ENCODE data around the gene FAM110C. TPM values are rescaled to one million over a fixed set of nuclear protein-coding genes. Genes with fewer than 3 reads are reported as not detected.
"Not testable (repeated sequence)": the region's sequence is repeated elsewhere in the genome, so short reads cannot be mapped to it uniquely, and the experiment has no call there.

Gene FAM110C
- total and polyA plus RNA-seq, 2 donors (not counting 1 experiment from before 2014, with no cell fraction given): not detected

DNA sequence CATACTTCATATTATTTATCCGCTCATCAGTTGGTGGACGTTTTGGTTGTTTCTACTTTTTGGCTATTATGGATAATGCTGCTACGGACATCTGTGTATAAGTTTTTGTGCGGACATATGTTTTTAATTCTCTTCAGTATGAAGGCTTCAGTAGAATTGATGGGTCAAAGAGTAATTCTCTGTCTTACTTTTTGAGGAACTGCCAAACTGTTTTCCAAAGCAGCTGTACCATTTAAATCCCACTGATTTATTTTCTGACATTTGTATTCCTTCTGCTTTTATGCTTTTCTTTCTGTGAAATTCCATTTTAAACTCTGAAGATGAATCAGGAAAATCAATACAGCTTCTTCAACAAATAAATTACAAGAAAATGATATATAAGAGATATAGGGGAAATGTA, 20.8 kb downstream of the FAM110C start:
- TF ChIP-seq EZH2 (IDR thresholded peaks at IDR 0.05; ENCODE audit: low read length, missing control alignments): no peak
- TF ChIP-seq, protein P1, sequence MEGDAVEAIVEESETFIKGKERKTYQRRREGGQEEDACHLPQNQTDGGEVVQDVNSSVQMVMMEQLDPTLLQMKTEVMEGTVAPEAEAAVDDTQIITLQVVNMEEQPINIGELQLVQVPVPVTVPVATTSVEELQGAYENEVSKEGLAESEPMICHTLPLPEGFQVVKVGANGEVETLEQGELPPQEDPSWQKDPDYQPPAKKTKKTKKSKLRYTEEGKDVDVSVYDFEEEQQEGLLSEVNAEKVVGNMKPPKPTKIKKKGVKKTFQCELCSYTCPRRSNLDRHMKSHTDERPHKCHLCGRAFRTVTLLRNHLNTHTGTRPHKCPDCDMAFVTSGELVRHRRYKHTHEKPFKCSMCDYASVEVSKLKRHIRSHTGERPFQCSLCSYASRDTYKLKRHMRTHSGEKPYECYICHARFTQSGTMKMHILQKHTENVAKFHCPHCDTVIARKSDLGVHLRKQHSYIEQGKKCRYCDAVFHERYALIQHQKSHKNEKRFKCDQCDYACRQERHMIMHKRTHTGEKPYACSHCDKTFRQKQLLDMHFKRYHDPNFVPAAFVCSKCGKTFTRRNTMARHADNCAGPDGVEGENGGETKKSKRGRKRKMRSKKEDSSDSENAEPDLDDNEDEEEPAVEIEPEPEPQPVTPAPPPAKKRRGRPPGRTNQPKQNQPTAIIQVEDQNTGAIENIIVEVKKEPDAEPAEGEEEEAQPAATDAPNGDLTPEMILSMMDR (conservative IDR thresholded peaks at IDR 0.05 in 1 of 2, IDR thresholded peaks at IDR 0.05 in 1 of 2; ENCODE audit: low read depth in 1 of 2, low read length in 2 of 2): no peak
- no peaks in the 10 kb centered on the region for H3K36me3 ChIP-seq (ENCODE audit: control insufficient read depth, insufficient read depth, low read length)
- H3K9ac ChIP-seq (ENCODE audit: insufficient read depth, low read length): no peak overlapping the region
- H3K79me2 ChIP-seq (ENCODE audit: control insufficient read depth, insufficient read depth, low read length): no peaks in the 10 kb centered on the region
- H3K27me3 ChIP-seq (ENCODE audit: control insufficient read depth, insufficient read depth, low read length): no peaks in the 10 kb centered on the region
- H3K9me3 ChIP-seq (ENCODE audit: control insufficient read depth, insufficient read depth, low read depth, low read length): no peaks in the 10 kb centered on the region
- H3K4me3 ChIP-seq (replicated peaks in 1 of 4; ENCODE audit: control extremely low read depth in 1 of 4, insufficient read depth in 1 of 4, low read depth in 3 of 4, low read length in 4 of 4): no peak overlapping the region
- no peaks in the 10 kb centered on the region for H4K20me1 ChIP-seq (ENCODE audit: control insufficient read depth, extremely low read depth, insufficient read depth, low read length)
- no peak overlapping the region for H3K27ac ChIP-seq (ENCODE audit: insufficient read depth, low read length)
- H3K4me1 ChIP-seq (ENCODE audit: control insufficient read depth, extremely low read depth, insufficient read depth, low read length): no peaks in the 10 kb centered on the region
- DNase-seq (ENCODE audit: low read depth in 2 of 2): no peak
- H2AFZ ChIP-seq (ENCODE audit: low read length): no peak overlapping the region
- H3K4me2 ChIP-seq (ENCODE audit: extremely low read depth, insufficient read depth, low read length): no peak overlapping the region

GRCh38 chr2:24591-24990, 21.7 kb downstream of the FAM110C start:
- H3K27ac ChIP-seq (ENCODE audit: insufficient read depth, low read length); H4K20me1 ChIP-seq (ENCODE audit: control insufficient read depth, extremely low read depth, insufficient read depth, low read length); H3K79me2 ChIP-seq (ENCODE audit: control insufficient read depth, insufficient read depth, low read length); H3K4me3 ChIP-seq (replicated peaks in 1 of 4; ENCODE audit: control extremely low read depth in 1 of 4, insufficient read depth in 1 of 4, low read depth in 3 of 4, low read length in 4 of 4); H3K27me3 ChIP-seq (ENCODE audit: control insufficient read depth, insufficient read depth, low read length); H3K9me3 ChIP-seq (ENCODE audit: control insufficient read depth, insufficient read depth, low read depth, low read length); H2AFZ ChIP-seq (ENCODE audit: low read length); DNase-seq (ENCODE audit: low read depth in 2 of 2); H3K4me2 ChIP-seq (ENCODE audit: extremely low read depth, insufficient read depth, low read length); H3K4me1 ChIP-seq (ENCODE audit: control insufficient read depth, extremely low read depth, insufficient read depth, low read length); H3K36me3 ChIP-seq (ENCODE audit: control insufficient read depth, insufficient read depth, low read length); H3K9ac ChIP-seq (ENCODE audit: insufficient read depth, low read length): not testable (repeated sequence)

GRCh38 chr2:24107-24506, 22.2 kb downstream of the FAM110C start:
- H3K36me3 ChIP-seq (ENCODE audit: control insufficient read depth, insufficient read depth, low read length): no peaks in the 10 kb centered on the region
- H4K20me1 ChIP-seq (ENCODE audit: control insufficient read depth, extremely low read depth, insufficient read depth, low read length): no peaks in the 10 kb centered on the region
- no peak overlapping the region for H3K9ac ChIP-seq (ENCODE audit: insufficient read depth, low read length)
- no peaks in the 10 kb centered on the region for H3K27me3 ChIP-seq (ENCODE audit: control insufficient read depth, insufficient read depth, low read length)
- TF ChIP-seq, protein P1 (conservative IDR thresholded peaks at IDR 0.05 in 1 of 2, IDR thresholded peaks at IDR 0.05 in 1 of 2; ENCODE audit: low read depth in 1 of 2, low read length in 2 of 2): no peak
- no peak for TF ChIP-seq EZH2 (IDR thresholded peaks at IDR 0.05; ENCODE audit: low read length, missing control alignments)
- no peak overlapping the region for H3K27ac ChIP-seq (ENCODE audit: insufficient read depth, low read length)
- no peaks in the 10 kb centered on the region for H3K9me3 ChIP-seq (ENCODE audit: control insufficient read depth, insufficient read depth, low read depth, low read length)
- H2AFZ ChIP-seq (ENCODE audit: low read length): no peak overlapping the region
- no peak overlapping the region for H3K4me2 ChIP-seq (ENCODE audit: extremely low read depth, insufficient read depth, low read length)
- no peak overlapping the region for H3K4me3 ChIP-seq (replicated peaks in 1 of 4; ENCODE audit: control extremely low read depth in 1 of 4, insufficient read depth in 1 of 4, low read depth in 3 of 4, low read length in 4 of 4)
- DNase-seq (ENCODE audit: low read depth in 2 of 2): no peak
- H3K79me2 ChIP-seq (ENCODE audit: control insufficient read depth, insufficient read depth, low read length): no peaks in the 10 kb centered on the region
- no peaks in the 10 kb centered on the region for H3K4me1 ChIP-seq (ENCODE audit: control insufficient read depth, extremely low read depth, insufficient read depth, low read length)
